ENCODE results near the gene FCRL1. TPM values are rescaled to one million over a fixed set of nuclear protein-coding genes. Genes with fewer than 3 reads are reported as not detected.

The FCRL1 gene
- total and polyA plus RNA-seq, 2 of the 8 experiments (the other 6 are each of a cell fraction or from before 2014, with no cell fraction given), result not detected

DNA sequence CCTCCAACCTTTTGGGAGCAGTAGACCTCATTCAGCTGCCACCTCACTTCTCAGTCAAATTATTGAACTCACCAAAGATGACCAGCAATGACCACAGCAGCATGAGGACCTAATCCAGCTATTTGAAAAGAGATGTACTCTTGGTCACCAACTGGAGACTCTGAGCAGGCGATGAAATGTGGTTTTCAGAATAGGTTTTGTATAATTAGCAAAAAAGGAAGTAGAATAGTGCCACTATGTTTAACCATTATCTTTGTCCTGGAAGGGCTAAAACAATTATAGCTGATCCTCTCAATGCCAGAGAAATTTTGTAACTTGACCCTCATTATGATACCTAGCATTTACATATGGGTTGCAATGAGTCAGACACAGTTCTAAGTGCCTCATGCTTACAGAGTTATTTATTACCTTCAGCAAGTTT lies 42.9 kb downstream of the FCRL1 start, which contains the start of gene FCRL2:
Gene FCRL2 (minus strand): TSS at position 162 of the 421 bp plus-strand sequence. CDS start 59 bp downstream, at position 103.
- CTCF ChIA-PET (ENCODE audit: partially characterized antibody), result interaction anchor here (0.8 to 1.3 kb wide), 3 partner anchors 10 to 174 kb away, joined by 3 to 5 read pairs (median 3); no protein-coding TSS in a partner anchor

More for the DNA sequence above, 42.9 kb downstream of the FCRL1 start, which contains the start of gene FCRL2:
- Histone ChIP-seq H3K14ac (ENCODE audit: insufficient read length) (no peak within 1 kb of the TSS), H3K4me3 (ENCODE audit: extremely low read depth in 1 of 4, insufficient read depth in 2 of 4, low read depth in 3 of 4, low read length in 4 of 4) (no peak within 1 kb of the TSS), H3K4me2 (ENCODE audit: insufficient read depth in 1 of 2, low read depth in 2 of 2, low read length in 2 of 2) (no peak within 1 kb of the TSS), H4K5ac (ENCODE audit: insufficient read length, low read depth, low read length) (no peak within 1 kb of the TSS), H3K9me3 (ENCODE audit: insufficient read depth in 2 of 2, low read depth in 1 of 2, low read length in 1 of 2) (no peaks in the 10 kb centered on the region), H4K91ac (replicated peaks; ENCODE audit: insufficient read length, low read length) (no peak within 1 kb of the TSS), H3K9ac (replicated peaks in 1 of 4; ENCODE audit: extremely low read depth in 1 of 4, low read depth in 3 of 4, low read length in 3 of 4) (no peak within 1 kb of the TSS), H2AK5ac (ENCODE audit: low read depth, low read length) (no peak within 1 kb of the TSS), H4K20me1 (replicated peaks in 1 of 2; ENCODE audit: control insufficient read depth in 1 of 2, insufficient read depth in 2 of 2, low read length in 2 of 2) (no peaks in the 10 kb centered on the region), H3K36me3 (ENCODE audit: control insufficient read depth in 2 of 4, insufficient read depth in 4 of 4, low read length in 3 of 4) (no peaks in the 10 kb centered on the region), H3K23ac (ENCODE audit: insufficient read length) (no peak within 1 kb of the TSS), H3K4ac (replicated peaks; ENCODE audit: insufficient read length, low read depth, low read length) (no peak within 1 kb of the TSS), H2BK20ac (ENCODE audit: low read length) (no peak within 1 kb of the TSS), H2AFZ (ENCODE audit: low read length) (no peak within 1 kb of the TSS), H3K79me2 (ENCODE audit: control insufficient read depth in 1 of 2, insufficient read depth in 2 of 2, low read length in 2 of 2) (no peaks in the 10 kb centered on the region), H3K27me3 (replicated peaks in 1 of 4; ENCODE audit: control insufficient read depth in 3 of 4, extremely low read depth in 1 of 4, insufficient read depth in 3 of 4, low read length in 3 of 4) (no peaks in the 10 kb centered on the region), H3K23me2 (ENCODE audit: low read depth, low read length) (no peaks in the 10 kb centered on the region), H3K27ac (ENCODE audit: low read depth, low read length) (no peak within 1 kb of the TSS), H2BK120ac (replicated peaks; ENCODE audit: low read depth, low read length) (no peak within 1 kb of the TSS), H3K4me1 (replicated peaks in 1 of 4; ENCODE audit: control insufficient read depth in 3 of 4, insufficient read depth in 4 of 4, low read length in 3 of 4) (no peaks in the 10 kb centered on the region), H2BK5ac (ENCODE audit: low read depth, low read length) (no peak within 1 kb of the TSS), H3K79me1 (ENCODE audit: low read depth, low read length) (no peaks in the 10 kb centered on the region), H3K18ac (ENCODE audit: extremely low read depth, low read length) (no peak within 1 kb of the TSS), H2BK15ac (ENCODE audit: low read length) (no peak within 1 kb of the TSS), H3K56ac (replicated peaks; ENCODE audit: insufficient read length, low read depth, low read length) (no peak within 1 kb of the TSS), H2BK12ac (ENCODE audit: low read depth, low read length) (no peak within 1 kb of the TSS), H4K8ac (ENCODE audit: extremely low read depth, insufficient read depth, low read length) (no peak within 1 kb of the TSS)
- no peak for DNase-seq (ENCODE audit: low read depth in 1 of 2, low spot score in 2 of 2)
- POLR2A ChIA-PET (ENCODE audit: partially characterized antibody), result no interaction called here
- 95% methylated on average over 1 of the region's 1 CpG; no CpG with 5 or more reads in 1 of the 2 experiments for WGBS, 2 experiments (ENCODE audit: extremely low coverage in 1 of 2, insufficient coverage in 1 of 2, insufficient read length in 1 of 2, insufficient replicate concordance in 2 of 2, low coverage in 1 of 2, low lambda C conversion rate in 2 of 2, missing lambda C conversion rate in 1 of 2)
- no peak for FAIRE-seq
- no peak for TF ChIP-seq NRF1 (IDR thresholded peaks at IDR 0.05; ENCODE audit: low read depth, low read length)

Data from H1 (cell line).